HEK293 (cell line): ENCODE results near the gene TMEM125.

Source experiments
- CTCF ChIP-seq: fragments of 450-650 bp; formaldehyde crosslinking; IDR thresholded peaks from 2 replicates; pipeline ENCODE4 v1.5.1; 2016; ENCODE audit warnings: missing biosample characterization, missing genetic modification characterization
- PATZ1 ChIP-seq: fragments of 450-650 bp; formaldehyde crosslinking; IDR thresholded peaks from 2 replicates; pipeline ENCODE4 v1.5.1; 2016; ENCODE audit warnings: missing biosample characterization, missing genetic modification characterization
- REPIN1 ChIP-seq: fragments of 450-650 bp; formaldehyde crosslinking; IDR thresholded peaks from 2 replicates; pipeline ENCODE4 v1.5.1; 2017; ENCODE audit warnings: missing biosample characterization, missing genetic modification characterization, low read depth
- TF ChIP-seq, protein P1 (sequence below): fragments of 450-650 bp; formaldehyde crosslinking; IDR thresholded peaks from 2 replicates; pipeline ENCODE4 v1.5.1; 2016; ENCODE audit warnings: missing biosample characterization, missing genetic modification characterization

- TF ChIP-seq CTCF (tag by site-specific recombination) (no peak), REPIN1 (tag by site-specific recombination) (no peak), PATZ1 (tag by site-specific recombination) (no peak)
- TF ChIP-seq, protein P1, sequence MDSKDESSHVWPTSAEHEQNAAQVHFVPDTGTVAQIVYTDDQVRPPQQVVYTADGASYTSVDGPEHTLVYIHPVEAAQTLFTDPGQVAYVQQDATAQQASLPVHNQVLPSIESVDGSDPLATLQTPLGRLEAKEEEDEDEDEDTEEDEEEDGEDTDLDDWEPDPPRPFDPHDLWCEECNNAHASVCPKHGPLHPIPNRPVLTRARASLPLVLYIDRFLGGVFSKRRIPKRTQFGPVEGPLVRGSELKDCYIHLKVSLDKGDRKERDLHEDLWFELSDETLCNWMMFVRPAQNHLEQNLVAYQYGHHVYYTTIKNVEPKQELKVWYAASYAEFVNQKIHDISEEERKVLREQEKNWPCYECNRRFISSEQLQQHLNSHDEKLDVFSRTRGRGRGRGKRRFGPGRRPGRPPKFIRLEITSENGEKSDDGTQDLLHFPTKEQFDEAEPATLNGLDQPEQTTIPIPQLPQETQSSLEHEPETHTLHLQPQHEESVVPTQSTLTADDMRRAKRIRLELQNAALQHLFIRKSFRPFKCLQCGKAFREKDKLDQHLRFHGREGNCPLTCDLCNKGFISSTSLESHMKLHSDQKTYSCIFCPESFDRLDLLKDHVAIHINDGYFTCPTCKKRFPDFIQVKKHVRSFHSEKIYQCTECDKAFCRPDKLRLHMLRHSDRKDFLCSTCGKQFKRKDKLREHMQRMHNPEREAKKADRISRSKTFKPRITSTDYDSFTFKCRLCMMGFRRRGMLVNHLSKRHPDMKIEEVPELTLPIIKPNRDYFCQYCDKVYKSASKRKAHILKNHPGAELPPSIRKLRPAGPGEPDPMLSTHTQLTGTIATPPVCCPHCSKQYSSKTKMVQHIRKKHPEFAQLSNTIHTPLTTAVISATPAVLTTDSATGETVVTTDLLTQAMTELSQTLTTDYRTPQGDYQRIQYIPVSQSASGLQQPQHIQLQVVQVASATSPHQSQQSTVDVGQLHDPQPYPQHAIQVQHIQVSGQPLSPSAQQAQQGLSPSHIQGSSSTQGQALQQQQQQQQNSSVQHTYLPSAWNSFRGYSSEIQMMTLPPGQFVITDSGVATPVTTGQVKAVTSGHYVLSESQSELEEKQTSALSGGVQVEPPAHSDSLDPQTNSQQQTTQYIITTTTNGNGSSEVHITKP: no peak
Measured at GRCh38 chr1:43241413-43241836, 28.4 kb upstream of the TMEM125 start.
